Mammary epithelial cell (primary cell): ENCODE data around the gene OXNAD1.

ENCODE experiments used
- EZH2 ChIP-seq: IDR thresholded peaks from 2 replicates; pipeline ENCODE4 v1.6.1; 2012; ENCODE audit warnings: low read length, inconsistent platforms, borderline replicate concordance
- TF ChIP-seq, protein P1 (sequence below), 2 donors: IDR thresholded peaks in 1 of 2; conservative IDR thresholded peaks in 1 of 2; 2 replicates each; pipeline ENCODE4 v1.5.1; 2011 to 2012; ENCODE audit warnings: inconsistent platforms in 2 of 2, low read length in 2 of 2, mild to moderate bottlenecking in 2 of 2, control low read depth in 1 of 2, low read depth in 1 of 2; ENCODE audit not compliant: insufficient read depth in 1 of 2; ENCODE audit errors: extremely low read depth in 1 of 2

DNA sequence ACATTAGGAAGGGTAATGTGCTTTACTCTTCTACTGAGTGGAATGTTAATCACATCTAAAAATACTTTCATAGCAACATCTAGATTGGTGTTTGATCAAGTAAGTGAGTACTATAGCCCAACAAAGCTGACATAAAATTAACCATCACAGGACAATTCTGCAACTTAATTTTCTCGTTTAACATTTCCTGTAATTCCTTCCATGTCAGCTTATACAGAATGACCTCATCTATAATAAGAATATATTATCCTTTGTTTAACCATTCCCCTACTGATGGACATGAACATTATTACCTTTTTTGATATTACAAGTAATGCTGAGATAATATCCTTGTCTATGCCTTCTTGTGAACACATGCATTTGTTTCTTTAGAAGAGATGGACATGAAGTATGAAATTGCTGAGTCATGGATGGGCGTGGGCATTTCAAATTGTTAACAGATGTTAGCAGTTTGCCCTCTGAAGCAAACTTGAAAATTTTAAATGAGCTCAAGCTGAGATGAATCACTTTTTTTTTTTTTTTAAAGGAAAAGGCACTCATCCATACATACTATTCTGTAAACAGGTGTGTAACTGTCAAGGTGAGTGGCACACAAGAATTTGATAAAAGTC lies 85.1 kb downstream of the OXNAD1 start:
- TF ChIP-seq, protein P1, sequence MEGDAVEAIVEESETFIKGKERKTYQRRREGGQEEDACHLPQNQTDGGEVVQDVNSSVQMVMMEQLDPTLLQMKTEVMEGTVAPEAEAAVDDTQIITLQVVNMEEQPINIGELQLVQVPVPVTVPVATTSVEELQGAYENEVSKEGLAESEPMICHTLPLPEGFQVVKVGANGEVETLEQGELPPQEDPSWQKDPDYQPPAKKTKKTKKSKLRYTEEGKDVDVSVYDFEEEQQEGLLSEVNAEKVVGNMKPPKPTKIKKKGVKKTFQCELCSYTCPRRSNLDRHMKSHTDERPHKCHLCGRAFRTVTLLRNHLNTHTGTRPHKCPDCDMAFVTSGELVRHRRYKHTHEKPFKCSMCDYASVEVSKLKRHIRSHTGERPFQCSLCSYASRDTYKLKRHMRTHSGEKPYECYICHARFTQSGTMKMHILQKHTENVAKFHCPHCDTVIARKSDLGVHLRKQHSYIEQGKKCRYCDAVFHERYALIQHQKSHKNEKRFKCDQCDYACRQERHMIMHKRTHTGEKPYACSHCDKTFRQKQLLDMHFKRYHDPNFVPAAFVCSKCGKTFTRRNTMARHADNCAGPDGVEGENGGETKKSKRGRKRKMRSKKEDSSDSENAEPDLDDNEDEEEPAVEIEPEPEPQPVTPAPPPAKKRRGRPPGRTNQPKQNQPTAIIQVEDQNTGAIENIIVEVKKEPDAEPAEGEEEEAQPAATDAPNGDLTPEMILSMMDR (conservative IDR thresholded peaks at IDR 0.05 in 1 of 2, IDR thresholded peaks at IDR 0.05 in 1 of 2; ENCODE audit: extremely low read depth in 1 of 2, insufficient read depth in 1 of 2, low read depth in 1 of 2, low read length in 2 of 2), result no peak
- TF ChIP-seq EZH2, result no peak
